ENCODE results near the gene SMARCA2.

DNA sequence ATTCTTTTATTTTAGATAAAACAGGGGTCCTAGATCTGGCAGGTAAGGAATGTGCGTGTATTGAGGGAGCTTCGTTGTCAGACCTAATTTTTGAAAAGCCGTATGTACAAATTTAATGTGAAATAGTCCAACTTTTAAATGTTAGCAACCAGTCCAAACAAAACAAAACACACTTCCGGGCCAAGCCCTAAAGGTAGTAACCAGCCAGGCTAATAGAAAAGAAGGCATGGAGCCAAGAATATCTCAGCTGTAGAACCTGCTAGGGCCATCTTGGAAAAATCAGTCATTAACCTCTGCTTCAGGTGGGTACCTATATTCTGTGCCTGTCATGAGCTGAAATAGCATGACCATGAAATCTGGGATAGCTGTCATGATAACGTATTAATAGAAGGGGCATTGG lies 71.0 kb downstream of the SMARCA2 start:
- TF ChIP-seq CTCF (conservative IDR thresholded peaks at IDR 0.05; ENCODE audit: low read length) (no peak), EZH2phosphoT487 (IDR thresholded peaks at IDR 0.05; ENCODE audit: borderline replicate concordance) (no peak)
